ENCODE measurements around the gene TTC21B.

DNA sequence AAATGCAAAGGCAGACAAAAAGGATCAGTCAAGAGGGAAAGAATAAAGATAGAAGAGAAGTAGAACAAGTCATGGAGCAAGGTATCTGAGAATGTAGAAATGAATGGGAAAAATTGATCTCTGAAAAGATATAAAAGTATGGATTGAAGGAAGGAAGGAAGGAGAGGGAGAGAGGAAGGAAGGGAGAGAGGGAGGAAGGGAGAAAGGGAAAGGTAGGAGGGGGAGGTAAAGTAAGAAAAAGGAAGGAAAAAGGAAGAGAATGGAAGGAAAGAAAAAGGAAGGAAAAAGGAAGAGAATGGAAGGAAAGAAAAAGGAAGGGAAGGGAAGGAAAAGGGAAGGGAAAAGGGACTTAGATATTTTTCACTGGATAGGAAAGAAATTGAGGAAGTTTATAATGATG, 31.5 kb upstream of the TTC21B start:
- TF ChIP-seq, protein P1, sequence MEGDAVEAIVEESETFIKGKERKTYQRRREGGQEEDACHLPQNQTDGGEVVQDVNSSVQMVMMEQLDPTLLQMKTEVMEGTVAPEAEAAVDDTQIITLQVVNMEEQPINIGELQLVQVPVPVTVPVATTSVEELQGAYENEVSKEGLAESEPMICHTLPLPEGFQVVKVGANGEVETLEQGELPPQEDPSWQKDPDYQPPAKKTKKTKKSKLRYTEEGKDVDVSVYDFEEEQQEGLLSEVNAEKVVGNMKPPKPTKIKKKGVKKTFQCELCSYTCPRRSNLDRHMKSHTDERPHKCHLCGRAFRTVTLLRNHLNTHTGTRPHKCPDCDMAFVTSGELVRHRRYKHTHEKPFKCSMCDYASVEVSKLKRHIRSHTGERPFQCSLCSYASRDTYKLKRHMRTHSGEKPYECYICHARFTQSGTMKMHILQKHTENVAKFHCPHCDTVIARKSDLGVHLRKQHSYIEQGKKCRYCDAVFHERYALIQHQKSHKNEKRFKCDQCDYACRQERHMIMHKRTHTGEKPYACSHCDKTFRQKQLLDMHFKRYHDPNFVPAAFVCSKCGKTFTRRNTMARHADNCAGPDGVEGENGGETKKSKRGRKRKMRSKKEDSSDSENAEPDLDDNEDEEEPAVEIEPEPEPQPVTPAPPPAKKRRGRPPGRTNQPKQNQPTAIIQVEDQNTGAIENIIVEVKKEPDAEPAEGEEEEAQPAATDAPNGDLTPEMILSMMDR (IDR thresholded peaks at IDR 0.05): no peak
- TF ChIP-seq POLR2A (IDR thresholded peaks at IDR 0.05) (no peak), EP300 (IDR thresholded peaks at IDR 0.05) (no peak)
